Prostate gland (tissue), 2 donors: ENCODE measurements around the gene SULT1B1.

Experiments used
- POLR2A ChIP-seq: fragments of 450-650 bp; IDR thresholded peaks from one replicate; pipeline ENCODE4 v1.6.1; 2016; ENCODE audit warnings: antibody characterized with exemption, mild to moderate bottlenecking
- TF ChIP-seq, protein P1 (sequence below), 4 experiments: fragments of 200-600 bp in 2 of 4; fragments of 450-650 bp in 2 of 4; sonication (generic) in 2 of 4; IDR thresholded peaks; 1 replicate in 3 of 4; 2 replicates in 1 of 4; pipeline ENCODE4 v1.5.1; 2016 to 2019; ENCODE audit warnings: antibody characterized with exemption in 4 of 4, mild to moderate bottlenecking in 2 of 4, moderate library complexity in 2 of 4

DNA sequence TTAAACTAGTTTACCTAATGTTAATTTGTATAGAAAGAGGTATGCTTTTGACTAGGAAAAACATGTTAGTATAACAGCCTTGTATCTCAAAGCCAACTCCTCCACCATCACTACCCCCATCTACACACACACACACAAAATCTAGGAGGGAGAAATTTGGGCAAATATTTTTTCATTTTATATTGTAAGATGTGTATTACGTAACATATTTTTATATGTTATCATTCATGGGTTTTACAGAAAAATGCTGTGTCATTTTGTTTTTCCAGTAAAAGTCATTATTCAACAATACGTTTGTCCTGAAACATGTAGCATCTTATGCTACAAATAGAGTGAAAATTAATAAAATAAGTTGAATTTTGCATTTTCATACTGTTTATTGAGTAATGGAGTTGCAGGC, 3.0 kb downstream of the SULT1B1 start:
- TF ChIP-seq, protein P1, sequence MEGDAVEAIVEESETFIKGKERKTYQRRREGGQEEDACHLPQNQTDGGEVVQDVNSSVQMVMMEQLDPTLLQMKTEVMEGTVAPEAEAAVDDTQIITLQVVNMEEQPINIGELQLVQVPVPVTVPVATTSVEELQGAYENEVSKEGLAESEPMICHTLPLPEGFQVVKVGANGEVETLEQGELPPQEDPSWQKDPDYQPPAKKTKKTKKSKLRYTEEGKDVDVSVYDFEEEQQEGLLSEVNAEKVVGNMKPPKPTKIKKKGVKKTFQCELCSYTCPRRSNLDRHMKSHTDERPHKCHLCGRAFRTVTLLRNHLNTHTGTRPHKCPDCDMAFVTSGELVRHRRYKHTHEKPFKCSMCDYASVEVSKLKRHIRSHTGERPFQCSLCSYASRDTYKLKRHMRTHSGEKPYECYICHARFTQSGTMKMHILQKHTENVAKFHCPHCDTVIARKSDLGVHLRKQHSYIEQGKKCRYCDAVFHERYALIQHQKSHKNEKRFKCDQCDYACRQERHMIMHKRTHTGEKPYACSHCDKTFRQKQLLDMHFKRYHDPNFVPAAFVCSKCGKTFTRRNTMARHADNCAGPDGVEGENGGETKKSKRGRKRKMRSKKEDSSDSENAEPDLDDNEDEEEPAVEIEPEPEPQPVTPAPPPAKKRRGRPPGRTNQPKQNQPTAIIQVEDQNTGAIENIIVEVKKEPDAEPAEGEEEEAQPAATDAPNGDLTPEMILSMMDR (IDR thresholded peaks at IDR 0.05), result no peak
- TF ChIP-seq POLR2A, result no peak
